Bronchial epithelial cell (primary cell): Measurements from ENCODE around the gene CATSPERB. TPM values are rescaled to one million over a fixed set of nuclear protein-coding genes. Genes with fewer than 3 reads are reported as not detected.

Experiments used
- DNase-seq: peaks from one replicate; pipeline ENCODE4 v3.0.0-alpha.2; 2010; ENCODE audit warnings: low read depth
- FAIRE-seq: peaks from 2 replicates; lab custom pipeline; 2011; peaks lifted over from hg19 to GRCh38; lab: Jason Lieb, UNC
- H3K27me3 ChIP-seq: 2 replicates; pipeline ENCODE4 v1.5.1; 2011; ENCODE audit warnings: low read length; ENCODE audit not compliant: control insufficient read depth, insufficient read depth
- H3K36me3 ChIP-seq: 2 replicates; pipeline ENCODE4 v1.5.1; 2011; ENCODE audit warnings: low read length; ENCODE audit not compliant: control insufficient read depth, insufficient read depth
- H3K4me3 ChIP-seq: 2 replicates; pipeline ENCODE4 v1.5.1; 2011; ENCODE audit warnings: mild to moderate bottlenecking, low read depth, low read length, control low read depth
- total RNA-seq: library from RNA; depleted of rRNA; stranded (reverse); fragments of >200 nt; gene quantifications from 2 replicates; pipeline ENCODE4 v1.2.1, GENCODE V29; 2014
- TF ChIP-seq, protein P1 (sequence below): IDR thresholded peaks from 2 replicates; pipeline ENCODE4 v1.5.1; 2011; ENCODE audit warnings: mild to moderate bottlenecking, moderate library complexity, low read length, control low read depth, inconsistent platforms; ENCODE audit not compliant: insufficient read depth, severe bottlenecking

The CATSPERB gene
- total RNA-seq, 1 donor from 2014 or later = 2.1 TPM

DNA sequence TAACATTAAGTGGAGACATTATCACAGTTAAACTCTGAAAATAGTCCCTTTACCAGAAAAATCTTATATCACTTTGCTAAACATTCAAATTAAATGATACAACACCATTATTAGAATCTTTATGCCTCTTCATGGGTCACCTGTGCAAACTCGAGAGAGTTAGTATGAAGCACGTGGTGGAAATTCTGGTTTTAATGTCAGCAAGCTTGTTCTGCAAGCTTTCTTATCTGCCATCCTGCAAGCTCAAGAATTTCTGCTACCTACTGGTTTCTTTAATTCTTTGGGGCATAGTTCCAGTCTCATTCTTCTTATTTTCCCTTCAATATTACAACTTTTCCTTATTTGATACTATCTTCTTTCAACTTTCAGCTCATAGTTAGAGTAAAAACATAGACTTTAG is 868 bp downstream of the CATSPERB start:
- H3K4me3 ChIP-seq = no peak overlapping the region

DNA sequence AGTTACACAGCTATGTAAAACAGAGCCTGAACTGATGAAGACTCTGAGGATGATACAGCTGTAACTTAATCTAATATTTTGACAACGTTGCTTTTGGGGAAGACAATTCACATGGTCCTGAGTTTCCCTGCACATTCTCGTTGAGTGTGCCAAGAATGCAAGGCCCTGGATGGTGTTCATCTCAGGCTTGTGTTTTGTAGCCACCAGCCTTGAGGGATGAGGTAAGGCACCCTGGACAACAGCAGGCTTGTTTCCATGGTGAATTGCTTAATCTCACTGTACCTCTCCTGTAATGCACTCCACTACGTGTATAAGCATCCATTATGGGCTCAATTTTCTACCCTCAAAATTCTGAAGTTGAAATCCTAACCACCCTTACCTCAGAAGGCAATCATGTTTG is 2.1 kb downstream of the CATSPERB start:
- FAIRE-seq (no peak), DNase-seq (no peak)
- Histone ChIP-seq H3K27me3 (peaks cover 2% of the 10 kb centered on the region), H3K4me3 (no peak overlapping the region), H3K36me3 (no peaks in the 10 kb centered on the region)
- TF ChIP-seq, protein P1, sequence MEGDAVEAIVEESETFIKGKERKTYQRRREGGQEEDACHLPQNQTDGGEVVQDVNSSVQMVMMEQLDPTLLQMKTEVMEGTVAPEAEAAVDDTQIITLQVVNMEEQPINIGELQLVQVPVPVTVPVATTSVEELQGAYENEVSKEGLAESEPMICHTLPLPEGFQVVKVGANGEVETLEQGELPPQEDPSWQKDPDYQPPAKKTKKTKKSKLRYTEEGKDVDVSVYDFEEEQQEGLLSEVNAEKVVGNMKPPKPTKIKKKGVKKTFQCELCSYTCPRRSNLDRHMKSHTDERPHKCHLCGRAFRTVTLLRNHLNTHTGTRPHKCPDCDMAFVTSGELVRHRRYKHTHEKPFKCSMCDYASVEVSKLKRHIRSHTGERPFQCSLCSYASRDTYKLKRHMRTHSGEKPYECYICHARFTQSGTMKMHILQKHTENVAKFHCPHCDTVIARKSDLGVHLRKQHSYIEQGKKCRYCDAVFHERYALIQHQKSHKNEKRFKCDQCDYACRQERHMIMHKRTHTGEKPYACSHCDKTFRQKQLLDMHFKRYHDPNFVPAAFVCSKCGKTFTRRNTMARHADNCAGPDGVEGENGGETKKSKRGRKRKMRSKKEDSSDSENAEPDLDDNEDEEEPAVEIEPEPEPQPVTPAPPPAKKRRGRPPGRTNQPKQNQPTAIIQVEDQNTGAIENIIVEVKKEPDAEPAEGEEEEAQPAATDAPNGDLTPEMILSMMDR = no peak

More for the DNA sequence above, 868 bp downstream of the CATSPERB start:
- peak; percentile 25 for DNase-seq
- Histone ChIP-seq H3K36me3 (no peaks in the 10 kb centered on the region), H3K27me3 (peaks cover 2% of the 10 kb centered on the region)
- TF ChIP-seq, protein P1 = no peak
- FAIRE-seq = no peak

DNA sequence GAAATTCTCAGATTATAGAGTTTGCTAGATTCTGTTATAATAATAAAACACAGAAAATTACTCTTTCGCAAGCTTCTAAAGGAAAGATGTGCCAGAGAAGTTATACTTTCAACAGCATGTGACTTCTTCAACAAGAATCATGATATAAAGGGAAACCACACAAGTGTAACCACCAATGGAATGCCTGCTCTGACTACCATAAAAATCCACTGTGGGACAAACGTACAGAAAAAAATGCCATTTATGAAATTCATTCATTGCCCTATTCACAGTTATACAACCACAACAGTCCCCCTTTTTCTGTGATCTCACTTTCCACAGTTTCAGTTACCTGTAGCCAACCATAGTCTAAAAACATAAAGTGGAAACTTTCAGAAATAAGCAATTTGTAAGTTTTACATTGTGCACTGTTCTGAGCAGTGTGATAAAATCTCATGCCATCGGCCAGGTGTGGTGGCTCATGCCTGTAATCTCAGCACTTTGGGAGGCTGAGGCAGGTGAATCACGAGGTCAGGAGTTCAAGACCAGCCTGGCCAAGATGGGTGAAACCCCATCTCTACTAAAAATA is 3.2 kb downstream of the CATSPERB start:
- no peak for DNase-seq
- H3K27me3 ChIP-seq = peaks cover 2% of the 10 kb centered on the region
- no peaks in the 10 kb centered on the region for H3K36me3 ChIP-seq
- no peak for FAIRE-seq
- TF ChIP-seq, protein P1 = no peak
- H3K4me3 ChIP-seq = no peak overlapping the region

DNA sequence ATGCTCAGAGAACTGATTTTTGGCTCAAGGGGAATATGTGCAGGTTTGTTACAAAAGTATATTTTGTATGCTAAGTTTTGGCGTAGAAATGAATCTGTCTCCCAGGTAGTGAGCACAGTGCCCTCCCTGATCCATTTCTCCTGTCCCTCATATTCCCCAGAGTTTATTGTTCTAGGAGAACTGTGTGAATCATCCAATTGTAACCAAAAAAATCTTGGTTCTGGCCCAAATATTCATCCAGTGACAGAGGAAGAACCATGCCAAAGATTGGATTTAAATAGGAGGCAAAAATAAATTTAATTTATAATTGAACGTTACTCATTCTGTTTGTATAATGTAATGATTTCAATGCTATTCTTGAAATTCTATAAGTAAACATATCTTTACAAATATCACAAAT is 4.8 kb downstream of the CATSPERB start:
- Histone ChIP-seq H3K4me3 (no peak overlapping the region), H3K27me3 (peaks cover 2% of the 10 kb centered on the region), H3K36me3 (no peaks in the 10 kb centered on the region)
- DNase-seq = no peak
- TF ChIP-seq, protein P1 = no peak
- FAIRE-seq = no peak

DNA sequence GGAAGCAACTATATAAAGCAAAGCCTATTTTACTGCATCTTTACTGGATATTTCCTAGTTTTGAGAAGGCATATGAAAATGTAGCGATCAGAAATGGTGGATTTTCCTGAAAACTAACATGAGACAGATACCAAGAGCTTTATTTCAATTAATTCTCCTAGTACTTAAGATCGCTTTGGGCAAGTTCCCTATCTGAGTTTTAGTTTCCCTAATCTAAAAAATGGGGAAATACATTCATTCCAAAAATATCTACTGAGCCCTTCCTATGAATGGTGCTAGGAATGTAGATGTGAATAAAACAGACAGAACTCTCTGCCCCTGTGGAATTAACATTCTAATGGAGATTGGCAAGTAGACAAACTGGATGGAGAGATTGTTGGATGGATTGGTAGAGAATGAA is 8.4 kb downstream of the CATSPERB start:
- TF ChIP-seq, protein P1 = no peak
- H3K36me3 ChIP-seq = no peaks in the 10 kb centered on the region
- DNase-seq = no peak
- H3K27me3 ChIP-seq = no peaks in the 10 kb centered on the region
- no peak overlapping the region for H3K4me3 ChIP-seq
- no peak for FAIRE-seq

DNA sequence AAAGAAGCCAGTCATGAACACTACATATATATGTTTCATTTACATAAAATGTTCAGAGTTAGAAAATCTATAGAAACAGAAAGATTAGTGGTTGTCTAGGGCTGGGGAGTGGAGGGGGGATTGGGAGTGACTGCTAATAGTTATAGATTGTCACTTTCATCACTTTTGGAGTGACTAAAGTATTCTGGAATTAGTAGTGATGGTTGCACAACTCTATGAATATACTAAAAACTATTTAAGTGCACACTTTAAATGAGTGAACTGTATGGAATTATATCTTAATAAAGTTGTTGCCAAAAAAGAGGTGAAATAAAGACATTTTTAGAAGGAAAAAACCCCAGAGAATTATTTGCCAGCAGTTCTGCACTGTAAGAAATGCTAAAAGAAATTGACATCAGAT is 9.5 kb downstream of the CATSPERB start:
- Histone ChIP-seq H3K36me3 (no peaks in the 10 kb centered on the region), H3K4me3 (no peak overlapping the region), H3K27me3 (no peaks in the 10 kb centered on the region)
- TF ChIP-seq, protein P1 = no peak
- no peak for FAIRE-seq
- DNase-seq = peak; percentile 25
